MCF 10A (cell line): ENCODE measurements around the gene WDR88. TPM values are rescaled to one million over a fixed set of nuclear protein-coding genes. Genes with fewer than 3 reads are reported as not detected.
"Not testable (repeated sequence)": the region's sequence is repeated elsewhere in the genome, so short reads cannot be mapped to it uniquely, and the experiment has no call there.

ENCODE experiments used
- BruUV-seq: library from RNA; stranded (reverse); fragments of 400-500 nt; replicated peaks from 2 replicates; lab custom pipeline; 2021; lab: Mats Ljungman, UMichigan
- CTCF ChIA-PET: fragments of 300-600 bp; sonication (Branson Sonifier 250); formaldehyde crosslinking; extraction: SDS; loops from one replicate; lab custom pipeline; 2021; ENCODE audit warnings: antibody characterized with exemption, inconsistent platforms; lab: Yijun Ruan, JAX
- POLR2A ChIA-PET: fragments of 300-600, 350-650 bp; sonication (Branson Sonifier 250); formaldehyde crosslinking; extraction: SDS; loops from one replicate; lab custom pipeline; 2020; ENCODE audit warnings: antibody characterized with exemption, inconsistent platforms; lab: Yijun Ruan, JAX
- DNase-seq: peaks from one replicate; pipeline ENCODE4 v3.0.0-alpha.2; 2018; ENCODE audit not compliant: unreplicated experiment
- H3K27ac Mint-ChIP-seq: one replicate; pipeline ENCODE4 v1.8.0; 2022; ENCODE audit warnings: mild to moderate bottlenecking, low read depth, mixed read lengths; ENCODE audit not compliant: unreplicated experiment
- H3K27me3 Mint-ChIP-seq: one replicate; pipeline ENCODE4 v1.8.0; 2022; ENCODE audit warnings: mixed read lengths; ENCODE audit not compliant: insufficient read depth, unreplicated experiment
- H3K36me3 Mint-ChIP-seq: one replicate; pipeline ENCODE4 v1.8.0; 2022; ENCODE audit warnings: mild to moderate bottlenecking, moderate library complexity, mixed read lengths; ENCODE audit not compliant: insufficient read depth, unreplicated experiment
- H3K4me1 Mint-ChIP-seq: one replicate; pipeline ENCODE4 v1.8.0; 2022; ENCODE audit warnings: mixed read lengths; ENCODE audit not compliant: insufficient read depth, unreplicated experiment
- H3K4me3 Mint-ChIP-seq: one replicate; pipeline ENCODE4 v1.8.0; 2022; ENCODE audit warnings: mild to moderate bottlenecking, moderate library complexity, mixed read lengths; ENCODE audit not compliant: unreplicated experiment
- H3K9me3 Mint-ChIP-seq: one replicate; pipeline ENCODE4 v1.8.0; 2022; ENCODE audit warnings: mixed read lengths; ENCODE audit not compliant: unreplicated experiment
- intact Hi-C: fragments of 100-400 bp; cut with micrococcal nuclease; formaldehyde crosslinking; loops from 2 replicates; pipeline ENCODE4 v1.14.1; 2022
- total RNA-seq: library from RNA; stranded (reverse); gene quantifications from 2 replicates; pipeline ENCODE4 v1.2.3, GENCODE V29; 2022
- TF ChIP-seq, protein P1 (sequence below): fragments of 200-600 bp; IDR thresholded peaks from one replicate; pipeline ENCODE4 v1.8.0; 2022; ENCODE audit warnings: antibody characterized with exemption, mild to moderate bottlenecking; ENCODE audit not compliant: unreplicated experiment

The WDR88 gene
- total RNA-seq, 1 experiment from 2014 or later: not detected

- Mint-ChIP-seq H3K9me3 (no peaks in the 10 kb centered on the region), H3K27ac (no peak overlapping the region), H3K27me3 (peaks cover 14% of the 10 kb centered on the region), H3K4me3 (no peak overlapping the region), H3K4me1 (no peaks in the 10 kb centered on the region), H3K36me3 (peaks cover 4% of the 10 kb centered on the region)
- DNase-seq: no peak
- TF ChIP-seq, protein P1, sequence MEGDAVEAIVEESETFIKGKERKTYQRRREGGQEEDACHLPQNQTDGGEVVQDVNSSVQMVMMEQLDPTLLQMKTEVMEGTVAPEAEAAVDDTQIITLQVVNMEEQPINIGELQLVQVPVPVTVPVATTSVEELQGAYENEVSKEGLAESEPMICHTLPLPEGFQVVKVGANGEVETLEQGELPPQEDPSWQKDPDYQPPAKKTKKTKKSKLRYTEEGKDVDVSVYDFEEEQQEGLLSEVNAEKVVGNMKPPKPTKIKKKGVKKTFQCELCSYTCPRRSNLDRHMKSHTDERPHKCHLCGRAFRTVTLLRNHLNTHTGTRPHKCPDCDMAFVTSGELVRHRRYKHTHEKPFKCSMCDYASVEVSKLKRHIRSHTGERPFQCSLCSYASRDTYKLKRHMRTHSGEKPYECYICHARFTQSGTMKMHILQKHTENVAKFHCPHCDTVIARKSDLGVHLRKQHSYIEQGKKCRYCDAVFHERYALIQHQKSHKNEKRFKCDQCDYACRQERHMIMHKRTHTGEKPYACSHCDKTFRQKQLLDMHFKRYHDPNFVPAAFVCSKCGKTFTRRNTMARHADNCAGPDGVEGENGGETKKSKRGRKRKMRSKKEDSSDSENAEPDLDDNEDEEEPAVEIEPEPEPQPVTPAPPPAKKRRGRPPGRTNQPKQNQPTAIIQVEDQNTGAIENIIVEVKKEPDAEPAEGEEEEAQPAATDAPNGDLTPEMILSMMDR: no peak
- intact Hi-C loops: no loop called here
- BruUV-seq: no TSS peak
- POLR2A ChIA-PET: no interaction called here
- CTCF ChIA-PET: interaction anchor here (2.8 kb wide), 1 partner anchor 43 kb away, joined by 9 read pairs; no protein-coding TSS in a partner anchor
Observed at GRCh38 chr19:33187183-33187540, 55.2 kb downstream of the WDR88 start.

DNA sequence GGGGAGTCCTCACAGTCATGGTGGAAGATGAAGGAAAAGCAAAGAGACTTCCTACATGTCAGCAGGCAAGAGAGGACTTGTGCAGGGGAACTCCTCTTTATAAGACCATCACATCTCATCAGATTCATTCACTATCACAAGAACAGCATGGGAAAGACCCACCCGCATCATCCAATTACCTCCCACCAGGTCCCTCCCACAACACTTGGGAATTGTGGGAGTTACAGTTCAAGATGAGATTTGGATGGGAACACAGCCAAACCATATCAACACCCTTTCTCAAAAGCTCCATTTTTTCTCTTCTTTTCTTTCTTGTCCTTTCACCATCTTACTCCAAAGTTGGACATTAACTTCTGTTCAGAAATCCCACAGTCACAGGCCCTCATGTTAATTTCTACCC lies 57.5 kb downstream of the WDR88 start:
- DNase-seq: no peak
- CTCF ChIA-PET: no interaction called here
- Mint-ChIP-seq H3K27me3 (peaks cover 14% of the 10 kb centered on the region), H3K9me3 (no peaks in the 10 kb centered on the region), H3K4me3 (no peak overlapping the region), H3K36me3 (peaks cover 4% of the 10 kb centered on the region), H3K27ac (no peak overlapping the region), H3K4me1 (no peaks in the 10 kb centered on the region)
- intact Hi-C loops: no loop called here
- BruUV-seq: no TSS peak
- POLR2A ChIA-PET: no interaction called here
- TF ChIP-seq, protein P1: no peak

DNA sequence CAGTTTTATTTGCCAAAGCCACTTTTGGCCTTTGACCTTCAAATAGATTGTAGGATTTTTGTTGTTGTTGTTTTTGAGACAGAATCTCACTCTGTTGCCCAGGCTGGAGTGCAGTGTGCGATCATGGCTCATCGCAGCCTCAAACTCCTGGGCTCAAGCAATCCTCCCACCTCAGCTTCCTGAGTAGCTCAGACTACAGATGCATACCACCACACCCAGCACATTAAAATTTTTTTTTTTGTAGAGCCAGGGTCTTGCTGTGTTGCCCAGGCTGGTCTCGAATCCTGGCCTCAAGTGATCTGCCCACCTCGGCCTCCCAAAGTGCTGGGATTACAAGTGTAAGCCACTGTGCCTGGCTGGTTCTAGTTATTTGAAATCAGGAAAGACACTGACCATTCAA lies 59.2 kb downstream of the WDR88 start:
- H3K4me1 Mint-ChIP-seq, intact Hi-C loops, H3K36me3 Mint-ChIP-seq, CTCF ChIA-PET, H3K4me3 Mint-ChIP-seq, BruUV-seq, DNase-seq, H3K9me3 Mint-ChIP-seq, H3K27ac Mint-ChIP-seq: not testable (repeated sequence)
- peaks cover 14% of the 10 kb centered on the region for H3K27me3 Mint-ChIP-seq
- POLR2A ChIA-PET: interaction anchor here (1.3 kb wide), 1 partner anchor 13 kb away, joined by 4 read pairs; no protein-coding TSS in a partner anchor

DNA sequence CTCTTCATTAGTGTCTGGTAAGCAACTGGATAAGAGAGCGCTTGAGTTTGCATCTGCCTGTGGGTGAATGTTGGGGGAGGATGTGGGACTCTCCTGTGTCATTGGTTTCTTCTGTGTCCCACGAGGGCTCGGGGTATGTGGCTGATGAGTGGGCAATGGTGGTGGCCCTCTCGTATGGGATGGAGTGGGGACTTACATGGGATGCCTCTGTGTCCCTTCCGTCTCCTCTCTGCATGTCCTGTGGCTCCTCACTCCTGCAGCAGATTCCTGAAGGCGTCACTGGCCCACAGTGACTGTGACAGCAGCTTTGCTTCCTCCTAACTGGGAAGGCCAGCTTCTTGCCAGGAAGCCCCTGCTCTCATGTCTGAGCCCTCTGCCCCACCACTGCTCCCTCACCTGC lies 59.6 kb downstream of the WDR88 start:
- intact Hi-C loops: no loop called here
- Mint-ChIP-seq H3K4me3 (no peak overlapping the region), H3K4me1 (no peaks in the 10 kb centered on the region), H3K36me3 (no peaks in the 10 kb centered on the region), H3K27me3 (peaks cover 14% of the 10 kb centered on the region), H3K27ac (no peak overlapping the region), H3K9me3 (no peaks in the 10 kb centered on the region)
- POLR2A ChIA-PET: interaction anchor here (1.3 to 4.9 kb wide), 2 partner anchors 13 to 14 kb away, joined by 4 to 18 read pairs; no protein-coding TSS in a partner anchor
- CTCF ChIA-PET: interaction anchor here (0.6 to 0.9 kb wide), 2 partner anchors 47 to 1613 kb away, joined by 3 to 4 read pairs; no protein-coding TSS in a partner anchor
- no TSS peak for BruUV-seq
- DNase-seq: no peak
- TF ChIP-seq, protein P1: no peak
